ENCODE measurements around the gene NPLOC4. TPM values are rescaled to one million over a fixed set of nuclear protein-coding genes. Genes with fewer than 3 reads are reported as not detected.

NPLOC4 gene
- 79.1 and 89.9 TPM in 2 replicates for total RNA-seq

DNA sequence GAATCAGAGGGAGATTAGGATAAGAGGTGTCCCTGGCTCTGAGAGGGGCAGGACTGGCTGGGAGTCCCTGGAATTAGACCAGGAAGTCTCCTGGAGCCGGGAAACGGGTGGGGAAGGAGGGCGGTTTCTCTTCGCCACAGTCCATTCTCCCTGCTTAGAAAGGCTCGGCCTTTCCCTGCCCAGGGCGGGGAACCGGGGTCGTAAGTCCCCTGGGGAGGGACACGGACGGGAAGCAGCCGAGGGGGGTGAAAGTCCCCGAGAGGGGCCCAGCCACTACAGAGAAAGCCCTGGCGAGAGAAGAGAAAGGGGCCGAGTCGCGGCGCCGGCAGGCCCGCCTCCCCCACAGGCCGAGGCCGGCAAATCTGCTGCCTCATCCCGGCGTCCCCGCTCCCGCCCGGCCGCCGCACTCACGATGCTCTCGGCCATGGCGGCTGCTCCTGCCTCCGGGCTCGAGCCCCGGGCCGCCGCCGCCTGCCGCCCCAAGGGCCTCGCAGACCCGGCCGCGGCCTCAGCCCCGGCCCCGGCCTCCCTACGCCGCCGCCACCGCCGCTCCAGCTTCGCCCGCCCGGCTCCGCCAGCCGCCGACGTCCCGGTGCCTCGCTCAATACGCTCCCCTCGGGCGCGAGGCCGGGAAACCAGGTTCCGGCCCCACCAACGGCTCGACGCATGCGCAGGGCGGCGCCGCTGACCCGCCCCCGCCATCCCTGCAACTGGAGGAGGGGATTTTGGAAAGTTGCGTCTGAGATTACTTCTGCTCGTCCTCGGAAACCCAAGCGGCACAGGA, at the start of gene NPLOC4, which contains the start of gene TSPAN10:
Gene NPLOC4, minus strand, starts transcription at position 608 of the 784 bp plus-strand sequence. Its CDS starts 182 bp downstream, at position 426.
Gene TSPAN10, plus strand, starts transcription at position 692 of the 784 bp plus-strand sequence. CDS start 5,217 bp downstream, outside the sequence.

DNA sequence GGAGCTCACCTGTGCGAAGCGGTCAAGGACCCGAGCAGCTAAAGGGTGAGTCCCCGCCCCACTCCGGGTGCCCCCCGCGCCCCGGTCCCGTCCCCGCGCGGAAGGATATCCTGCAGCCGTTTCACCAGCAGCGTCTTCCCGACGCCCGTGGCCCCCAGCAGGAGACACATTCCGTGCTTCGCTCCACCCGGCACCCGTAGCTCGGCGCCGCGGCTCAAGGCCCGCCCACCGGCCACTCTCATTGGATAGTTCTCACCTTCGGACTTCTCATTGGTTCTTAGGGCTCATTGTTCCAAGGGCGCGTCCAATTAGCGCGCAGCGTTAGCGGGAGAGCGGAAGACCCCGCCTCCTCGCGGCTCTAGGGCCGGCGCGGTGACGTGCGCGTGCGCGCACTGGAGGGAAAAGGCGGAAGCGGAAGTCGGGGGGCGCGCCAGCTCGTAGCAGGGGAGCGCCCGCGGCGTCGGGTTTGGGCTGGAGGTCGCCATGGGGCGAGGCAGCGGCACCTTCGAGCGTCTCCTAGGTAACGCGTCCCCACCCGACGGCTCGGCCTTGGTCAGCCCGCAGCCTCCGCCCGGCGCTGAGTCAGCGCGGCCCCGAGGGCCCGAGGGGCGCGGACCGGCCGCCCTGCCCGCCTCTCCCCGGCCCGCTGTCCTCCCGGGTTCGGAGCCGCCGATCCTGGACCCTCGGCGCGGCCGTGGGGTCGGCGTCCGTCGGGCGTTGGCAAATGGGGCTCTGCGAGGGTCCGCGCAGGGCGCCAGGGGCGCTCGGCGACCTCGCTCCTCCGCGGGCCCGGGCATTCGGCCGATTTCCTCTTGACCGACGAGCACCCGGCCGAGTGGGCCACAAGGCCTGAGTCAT, 46.9 kb upstream of the NPLOC4 start, which contains the start of the genes ARL16 and HGS:
Gene ARL16, minus strand, starts transcription at position 214 of the 858 bp plus-strand sequence. Its CDS starts 44 bp downstream, at position 170.
Gene HGS, plus strand, starts transcription at position 428 of the 858 bp plus-strand sequence. Its CDS starts 56 bp downstream, at position 484.

GRCh38 chr17:81666342-81667191, 29.7 kb upstream of the NPLOC4 start, which contains the start of the genes CCDC137 and OXLD1:
CCDC137 (plus strand) TSS chr17:81666737; CDS start chr17:81666767, 30 bp downstream.
OXLD1 (minus strand) TSS chr17:81666605; CDS start chr17:81666577, 28 bp downstream.

DNA sequence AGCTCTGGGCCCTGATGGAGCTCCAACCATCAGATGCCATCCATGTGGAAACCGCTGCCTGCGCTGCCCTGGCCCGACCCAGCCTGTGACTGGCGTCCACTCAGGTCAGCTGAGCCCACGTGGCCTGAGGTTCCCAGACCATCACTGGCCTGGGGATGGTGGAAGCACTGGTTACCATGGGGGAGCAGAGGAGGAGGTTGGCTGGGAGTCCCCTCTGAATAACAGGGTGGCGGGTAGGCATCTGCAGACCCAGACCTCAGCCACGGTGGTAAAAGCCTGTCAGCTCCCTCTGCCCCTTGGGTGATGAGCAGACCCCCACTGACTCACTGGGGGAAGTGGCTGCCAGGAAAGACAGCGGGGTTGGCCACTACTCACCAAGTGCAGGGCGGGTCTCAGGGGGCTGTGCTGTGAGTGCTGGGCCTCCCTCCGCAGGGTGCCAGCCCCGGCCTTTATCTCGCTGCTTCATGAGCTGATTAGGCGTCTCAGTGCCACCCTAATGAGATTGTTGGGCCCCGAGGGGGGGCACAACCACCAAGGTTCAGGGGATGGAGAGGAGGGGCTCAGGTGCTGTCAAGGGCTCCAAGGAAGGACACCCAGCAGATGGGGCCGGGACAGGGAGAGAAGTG, 19.3 kb upstream of the NPLOC4 start, which contains the start of gene PDE6G:
Gene PDE6G, minus strand, starts transcription at position 425 of the 626 bp plus-strand sequence. CDS start 3,237 bp downstream, outside the sequence.

DNA sequence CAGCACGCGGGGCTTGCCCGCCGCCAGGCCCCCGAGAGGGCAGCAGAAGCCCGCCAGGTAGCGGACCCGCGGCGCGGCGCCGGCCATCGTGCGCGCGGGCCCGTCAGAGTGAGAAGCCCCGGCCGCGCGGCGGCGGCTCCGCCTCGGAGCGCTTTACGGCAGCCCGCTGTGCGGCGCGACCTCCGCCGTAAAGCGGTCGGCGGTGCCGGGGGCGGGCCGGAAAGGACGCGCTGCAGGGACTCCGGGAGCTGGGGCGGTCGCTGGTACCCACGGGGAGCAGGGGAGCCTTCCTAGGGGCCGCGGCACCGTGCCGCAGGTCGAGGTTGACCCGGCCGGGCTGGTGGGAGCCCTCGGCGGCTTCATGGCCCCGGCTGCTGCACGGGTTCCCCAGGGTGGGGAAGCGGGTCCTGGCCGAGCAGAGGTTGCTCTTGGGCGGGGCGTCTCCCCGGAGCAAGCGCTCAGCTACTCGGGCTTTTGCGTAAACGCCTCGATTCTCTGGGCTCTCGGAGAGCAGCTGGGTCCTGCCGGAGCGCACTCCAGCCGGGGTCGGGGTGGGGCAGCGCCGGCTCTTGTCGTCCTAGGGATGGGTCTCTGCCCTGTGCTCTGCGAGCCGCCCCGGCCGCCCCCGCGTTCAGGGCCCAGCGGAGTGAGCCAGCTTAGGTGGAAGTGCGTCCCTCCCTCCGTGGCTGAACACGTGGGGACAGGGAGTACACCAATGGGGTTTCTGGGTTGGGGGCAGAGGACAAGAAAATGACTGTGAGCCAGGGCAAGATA, 84.5 kb downstream of the NPLOC4 start, which contains the start of gene FAAP100:
Gene FAAP100, minus strand, starts transcription at position 110 of the 774 bp plus-strand sequence. Its CDS starts 23 bp downstream, at position 87.

DNA sequence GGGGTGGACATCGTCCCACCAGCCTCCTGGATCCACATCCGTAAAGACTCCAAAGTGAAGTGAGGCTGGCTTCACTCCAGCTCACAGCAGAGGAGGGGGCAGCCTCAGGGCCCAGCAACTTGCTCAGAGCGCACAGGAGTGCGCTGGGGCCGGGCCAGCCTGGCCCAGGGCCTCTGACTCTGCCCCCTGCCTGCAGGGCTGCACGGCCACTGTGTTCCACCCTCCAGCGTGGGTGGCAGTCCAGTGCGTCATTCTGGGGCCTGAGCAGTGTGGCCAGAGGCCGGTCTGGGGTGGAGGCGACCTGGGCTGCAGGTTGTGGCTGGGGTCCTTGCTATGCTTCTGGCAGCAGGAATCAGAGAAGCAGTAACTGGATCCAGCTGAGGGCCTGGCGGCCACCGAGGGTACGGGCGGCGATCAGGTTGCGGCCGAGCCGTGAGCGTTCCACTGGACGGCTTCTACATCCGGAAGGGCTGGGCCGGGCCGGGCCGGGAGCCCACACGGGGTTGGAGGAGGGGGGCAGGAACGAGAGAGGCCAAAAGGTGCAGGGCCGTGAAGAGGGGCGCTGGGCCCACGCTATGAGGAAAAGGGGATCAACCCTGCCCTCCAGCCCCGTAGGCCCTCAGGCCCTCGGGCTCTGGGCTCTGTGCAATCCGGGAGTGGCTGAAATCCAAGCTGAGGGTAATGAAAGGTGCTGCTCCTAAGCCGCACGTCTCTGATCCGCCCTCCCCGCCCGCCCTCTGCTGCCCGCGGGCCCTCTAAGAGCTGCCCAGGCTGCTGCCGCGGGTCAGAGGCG, 109.1 kb downstream of the NPLOC4 start, which contains the start of gene FSCN2:
Gene FSCN2, plus strand, starts transcription at position 787 of the 793 bp plus-strand sequence. CDS start 155 bp downstream, outside the sequence.

GRCh38 chr17:81512562-81513371, 124.1 kb downstream of the NPLOC4 start, which contains the start of gene ACTG1:
ACTG1 (minus strand) TSS chr17:81512799; CDS start chr17:81512354, 445 bp downstream.

Other genes with a start within 250 kb of the NPLOC4 start
- 15.3 and 23.0 TPM in 2 replicates for gene BAHCC1, start 241.7 kb downstream of the NPLOC4 start, total RNA-seq
- 10,454 and 10,567 TPM in 2 replicates for gene ACTG1, start 124.3 kb downstream of the NPLOC4 start, total RNA-seq
- 1.2 TPM in 1 of 2 replicates, not detected in the other for gene FSCN2, start 108.7 kb downstream of the NPLOC4 start, total RNA-seq
- gene FAAP100, start 84.8 kb downstream of the NPLOC4 start, total RNA-seq, result 29.4 and 31.2 TPM in 2 replicates
- 0.20 TPM in 1 of 2 replicates, not detected in the other for gene TSPAN10, start 84 bp upstream of the NPLOC4 start, total RNA-seq
- gene PDE6G, start 19.4 kb upstream of the NPLOC4 start, total RNA-seq, result 0.20 and 0.25 TPM in 2 replicates
- 26.7 and 37.2 TPM in 2 replicates for gene OXLD1, start 29.5 kb upstream of the NPLOC4 start, total RNA-seq
- 21.9 and 22.1 TPM in 2 replicates for gene CCDC137, start 29.6 kb upstream of the NPLOC4 start, total RNA-seq
- gene ARL16, start 46.7 kb upstream of the NPLOC4 start, total RNA-seq, result 35.6 and 36.0 TPM in 2 replicates
- 124 and 135 TPM in 2 replicates for gene HGS, start 46.9 kb upstream of the NPLOC4 start, total RNA-seq
- 145 and 156 TPM in 2 replicates for gene MRPL12, start 66.3 kb upstream of the NPLOC4 start, total RNA-seq
- 27.1 and 32.0 TPM in 2 replicates for gene SLC25A10, start 75.2 kb upstream of the NPLOC4 start, total RNA-seq
- gene GCGR, start 167.0 kb upstream of the NPLOC4 start, total RNA-seq, result not detected in 2 replicates
- 88.9 and 104 TPM in 2 replicates for gene MCRIP1, start 196.2 kb upstream of the NPLOC4 start, total RNA-seq
- not detected in 2 replicates for gene PPP1R27, start 197.9 kb upstream of the NPLOC4 start, total RNA-seq
- gene P4HB, start 223.4 kb upstream of the NPLOC4 start, total RNA-seq, result 1,689 and 1,862 TPM in 2 replicates
- gene ARHGDIA, start 234.2 kb upstream of the NPLOC4 start, total RNA-seq, result 405 and 442 TPM in 2 replicates